GM12891 (cell line): ENCODE measurements around the gene BLM.

Experiments
- DNase-seq: peaks from one replicate; pipeline ENCODE4 v3.0.0; 2011; ENCODE audit warnings: low spot score; ENCODE audit not compliant: insufficient read length
- FAIRE-seq: peaks from 2 replicates; lab custom pipeline; 2011; peaks lifted over from hg19 to GRCh38; lab: Jason Lieb, UNC
- PAX5 ChIP-seq: IDR thresholded peaks from 2 replicates; pipeline ENCODE4 v1.6.1; 2011; ENCODE audit warnings: low read length, moderate library complexity, mild to moderate bottlenecking; ENCODE audit not compliant: insufficient read depth, severe bottlenecking
- POLR2A ChIP-seq: IDR thresholded peaks from 2 replicates; pipeline ENCODE4 v1.6.1; 2011; ENCODE audit warnings: low read depth, low read length, control low read depth
- POLR2AphosphoS5 ChIP-seq: IDR thresholded peaks from 2 replicates; pipeline ENCODE4 v1.6.1; 2011; ENCODE audit warnings: low read depth, low read length, control low read depth
- POU2F2 ChIP-seq: IDR thresholded peaks from 2 replicates; pipeline ENCODE4 v1.6.1; 2011; ENCODE audit warnings: low read depth, mild to moderate bottlenecking, control low read depth, low read length, moderate library complexity
- SPI1 ChIP-seq: IDR thresholded peaks from 2 replicates; pipeline ENCODE4 v1.6.1; 2011; ENCODE audit warnings: low read depth, low read length, control low read depth
- TAF1 ChIP-seq: IDR thresholded peaks from 2 replicates; pipeline ENCODE4 v1.6.1; 2011; ENCODE audit warnings: low read depth, low read length, control low read depth

Gene BLM

DNA sequence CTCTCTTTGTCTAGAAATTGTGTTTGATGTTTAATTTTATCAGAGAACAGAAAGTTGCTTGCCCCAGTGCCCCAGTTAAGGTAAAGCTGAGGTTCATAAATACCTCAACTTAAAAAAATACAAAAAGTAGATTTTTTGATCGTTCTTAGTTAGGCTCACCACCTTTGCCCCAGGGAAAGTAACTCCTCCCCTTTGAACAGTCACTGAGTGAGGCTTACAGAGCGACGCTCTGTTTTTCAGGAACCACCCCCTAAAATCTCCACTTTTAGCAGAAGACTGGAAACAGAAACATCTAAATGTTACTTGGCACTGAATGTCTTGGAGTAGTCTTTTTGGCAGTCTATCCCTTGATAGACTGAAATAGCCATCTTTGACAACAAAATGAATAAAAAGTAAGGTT is 24.9 kb downstream of the BLM start:
- no peak for FAIRE-seq
- no peak for TF ChIP-seq SPI1
- no peak for TF ChIP-seq TAF1
- no peak for TF ChIP-seq POLR2AphosphoS5
- no peak for TF ChIP-seq POLR2A
- no peak for TF ChIP-seq PAX5
- no peak for TF ChIP-seq POU2F2
- DNase-seq = no peak

- FAIRE-seq = no peak
- no peak for DNase-seq
- TF ChIP-seq POU2F2 = no peak
Observed at GRCh38 chr15:90743407-90743806, 26.3 kb downstream of the BLM start.

DNA sequence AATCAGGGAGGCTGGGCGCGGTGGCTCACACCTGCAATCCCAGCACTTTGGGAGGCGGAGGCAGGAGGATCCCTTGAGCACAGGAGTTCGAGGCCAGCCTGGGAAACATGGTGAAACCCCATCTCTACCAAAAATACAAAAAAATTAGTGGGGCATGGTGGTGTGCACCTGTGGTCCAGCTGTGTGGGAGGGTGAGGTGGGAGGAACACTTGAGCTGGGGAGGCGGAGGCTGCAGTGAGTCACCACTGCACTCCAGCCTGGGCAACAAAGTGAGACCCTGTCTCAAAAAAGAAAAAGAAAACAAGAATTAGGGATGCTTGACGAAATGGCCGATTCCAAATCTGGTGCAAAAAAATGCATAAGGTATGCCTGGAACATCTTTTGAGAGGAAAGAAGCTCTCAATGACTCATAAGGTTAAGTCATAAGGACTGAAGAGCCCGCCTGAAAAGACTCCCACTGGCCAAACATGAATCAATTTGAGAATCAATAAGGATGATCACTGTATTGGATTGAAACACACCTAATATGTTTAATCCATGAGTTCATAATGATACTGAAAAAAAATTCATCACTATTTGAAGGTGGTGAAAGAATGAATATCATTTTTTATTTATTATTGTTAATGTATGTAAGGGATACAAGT is 27.7 kb downstream of the BLM start:
- no peak for TF ChIP-seq POLR2A
- no peak for TF ChIP-seq POLR2AphosphoS5
- no peak for TF ChIP-seq PAX5
- no peak for TF ChIP-seq TAF1
- no peak for TF ChIP-seq SPI1
- TF ChIP-seq POU2F2 = no peak
- FAIRE-seq = no peak
- no peak for DNase-seq

- TF ChIP-seq POLR2A (no peak), SPI1 (no peak), PAX5 (no peak), POLR2AphosphoS5 (no peak)
- DNase-seq (no peak), FAIRE-seq (no peak)
Observed at GRCh38 chr15:90749754-90750153, 32.6 kb downstream of the BLM start.

DNA sequence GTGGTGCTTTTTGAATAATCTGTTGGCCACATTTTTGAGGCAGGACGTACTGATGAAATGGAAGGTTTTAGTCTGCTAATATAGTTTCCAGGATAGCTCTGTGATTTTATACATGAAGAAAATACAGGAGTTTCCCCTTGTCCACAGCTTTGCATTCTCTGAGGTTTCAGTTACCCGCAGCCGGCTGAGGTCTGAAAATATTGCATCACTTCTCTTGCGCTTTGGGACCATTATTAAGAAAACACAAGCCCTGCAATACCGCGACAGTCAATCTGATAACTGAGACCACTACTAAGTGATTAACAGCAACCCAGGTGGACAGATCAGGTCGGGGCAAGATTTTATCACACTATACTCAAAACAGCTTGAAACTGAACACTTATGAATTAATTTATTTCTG is 33.0 kb downstream of the BLM start:
- DNase-seq = no peak
- TF ChIP-seq SPI1 = no peak
- no peak for TF ChIP-seq TAF1
- no peak for TF ChIP-seq PAX5
- TF ChIP-seq POLR2A = no peak
- TF ChIP-seq POLR2AphosphoS5 = no peak
- TF ChIP-seq POU2F2 = no peak
- no peak for FAIRE-seq

- no peak for TF ChIP-seq TAF1
- no peak for TF ChIP-seq POU2F2
- TF ChIP-seq SPI1 = no peak
- no peak for TF ChIP-seq POLR2AphosphoS5
- TF ChIP-seq PAX5 = no peak
- TF ChIP-seq POLR2A = no peak
- no peak for DNase-seq
- FAIRE-seq = no peak
Observed at GRCh38 chr15:90751300-90751825, 34.2 kb downstream of the BLM start.

DNA sequence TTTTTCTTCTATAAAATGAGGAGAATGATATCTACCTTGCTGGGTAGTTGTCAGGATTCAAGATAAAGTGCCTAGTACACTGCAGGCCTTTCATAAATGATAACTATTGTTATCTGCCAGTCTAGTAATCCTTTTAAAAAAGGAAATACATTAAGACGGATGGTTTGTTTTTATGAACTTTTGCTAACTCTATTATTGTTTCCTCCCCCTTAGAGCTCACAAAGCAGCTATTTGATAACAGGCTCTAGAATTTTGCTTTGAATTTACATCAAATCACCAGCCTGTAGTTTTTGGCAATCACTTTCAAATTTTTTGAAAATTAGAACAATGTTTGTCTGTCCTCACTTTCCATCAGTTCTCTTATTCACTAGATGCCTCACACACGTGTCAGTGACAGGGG is 39.8 kb downstream of the BLM start:
- DNase-seq (no peak), FAIRE-seq (no peak)
- TF ChIP-seq TAF1 = no peak
- TF ChIP-seq POLR2AphosphoS5 = no peak
- TF ChIP-seq POLR2A = no peak
- no peak for TF ChIP-seq SPI1
- TF ChIP-seq PAX5 = no peak
- no peak for TF ChIP-seq POU2F2

- FAIRE-seq (no peak), DNase-seq (no peak)
- TF ChIP-seq POLR2AphosphoS5 (no peak), POU2F2 (no peak), PAX5 (no peak), POLR2A (no peak), TAF1 (no peak), SPI1 (no peak)
Observed at GRCh38 chr15:90757461-90757860, 40.3 kb downstream of the BLM start.

- DNase-seq (no peak), FAIRE-seq (no peak)
- no peak for TF ChIP-seq POU2F2
Observed at GRCh38 chr15:90760661-90761232, 43.6 kb downstream of the BLM start.

DNA sequence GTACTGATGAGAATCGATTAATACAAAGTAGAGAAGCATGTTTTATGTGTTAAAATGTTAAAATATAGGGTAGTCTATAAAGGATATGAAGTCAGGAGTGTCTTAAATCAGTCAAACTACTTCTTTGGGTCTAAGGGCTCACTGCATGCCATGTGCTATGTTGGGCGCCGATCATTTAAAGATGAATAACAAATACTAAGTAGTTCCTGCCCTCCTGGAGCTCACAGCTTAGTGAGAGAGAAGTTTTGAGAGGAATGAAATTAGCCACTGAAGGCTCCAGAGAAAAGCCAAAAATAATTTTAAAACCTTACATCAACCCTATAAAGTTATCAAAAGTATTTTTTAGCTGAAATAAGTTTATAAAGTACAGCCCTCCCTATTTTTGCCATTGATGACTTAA is 44.5 kb downstream of the BLM start:
- TF ChIP-seq SPI1 = no peak
- no peak for TF ChIP-seq POLR2A
- FAIRE-seq (no peak), DNase-seq (no peak)
